Amniotic stem cell (primary cell): ENCODE results near the gene BAHCC1.
A peak's percentile ranks its signal among the peaks of the same experiment; 100 is the strongest.

Source experiments
- DNase-seq: peaks from one replicate; lab custom pipeline; 2025; lab: John Stamatoyannopoulos, UW

BAHCC1 gene

DNA sequence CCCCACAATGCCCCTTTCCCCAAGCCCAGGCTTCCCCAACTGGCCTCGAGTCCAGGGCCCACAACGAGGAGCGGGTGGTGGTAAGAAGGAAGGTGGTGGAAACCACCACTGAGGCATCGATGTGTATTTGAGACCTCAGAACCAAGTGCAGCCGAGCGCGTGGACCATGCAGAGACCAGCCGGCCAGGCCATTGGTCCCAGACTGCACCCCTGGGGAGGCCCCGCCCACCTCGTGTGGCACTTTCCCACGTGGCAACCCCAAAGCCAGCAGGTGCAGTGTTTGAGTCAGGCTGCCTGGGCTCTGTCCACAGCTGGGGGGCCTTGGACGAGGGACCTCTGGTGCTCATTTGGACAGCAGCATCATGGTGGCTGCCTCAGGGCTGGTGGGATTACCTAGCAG lies 28.1 kb upstream of the BAHCC1 start:
- no peak for DNase-seq

DNA sequence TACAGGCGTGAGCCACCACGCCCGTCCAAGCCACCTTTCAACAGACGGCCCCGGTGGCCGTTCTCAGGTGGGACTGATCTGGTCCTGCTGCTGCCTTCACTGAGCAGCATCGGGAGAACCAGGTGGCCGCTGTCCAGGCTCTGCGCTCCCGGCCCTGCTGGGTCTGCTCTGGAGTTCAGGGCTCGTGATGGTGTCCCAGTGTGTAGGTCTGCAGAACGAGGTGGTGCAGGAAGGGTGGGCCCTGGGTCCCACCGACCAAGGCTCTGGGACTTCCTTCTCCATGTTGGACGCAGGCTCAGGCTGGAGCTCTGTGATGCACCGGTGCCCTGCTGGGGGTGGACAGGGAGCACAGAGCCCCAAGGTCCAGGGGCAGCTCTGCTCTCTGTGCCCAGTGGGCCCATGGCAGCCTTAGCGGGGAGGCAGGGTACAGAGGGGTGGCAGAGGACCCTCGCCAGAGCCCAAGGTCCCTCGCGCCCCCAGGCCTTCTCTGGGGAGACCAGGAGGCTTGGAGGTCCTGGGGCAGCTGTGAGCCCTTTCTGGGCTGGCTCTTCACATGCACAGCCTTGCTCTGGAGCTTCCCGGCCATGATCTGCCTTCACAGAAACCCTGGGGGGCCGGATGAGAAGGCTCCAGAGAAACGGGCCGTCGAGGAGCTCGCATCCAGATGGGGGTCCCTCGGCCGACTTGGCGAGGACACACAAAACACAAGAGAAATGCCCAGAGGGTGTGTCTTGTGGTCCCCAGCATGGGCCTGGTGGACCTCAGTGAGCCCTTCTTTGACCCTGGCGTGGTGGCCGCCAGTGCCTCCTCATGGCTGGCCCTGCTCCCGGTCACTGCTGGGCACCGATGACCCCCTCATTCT lies 26.9 kb upstream of the BAHCC1 start:
- no peak for DNase-seq

DNA sequence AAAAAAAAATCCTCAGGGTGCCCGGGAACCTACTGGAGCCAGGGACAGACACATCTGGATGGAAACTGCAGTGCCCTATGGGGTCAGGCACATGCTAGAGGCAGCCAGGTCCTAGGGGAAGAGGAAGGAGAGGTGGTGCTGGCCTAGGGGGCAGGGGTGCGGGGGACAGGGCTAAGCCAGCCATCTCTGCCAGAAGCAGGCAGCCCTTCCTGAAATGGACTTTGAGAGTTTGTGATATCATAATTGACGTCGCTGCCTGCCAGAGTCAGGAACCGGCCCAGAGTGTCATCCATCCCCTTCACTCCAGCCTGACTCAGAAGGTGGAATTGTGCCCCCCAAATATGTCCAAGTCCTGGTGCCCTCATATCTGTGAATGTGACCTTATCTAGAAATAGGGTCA lies 25.0 kb upstream of the BAHCC1 start:
- DNase-seq: no peak

DNA sequence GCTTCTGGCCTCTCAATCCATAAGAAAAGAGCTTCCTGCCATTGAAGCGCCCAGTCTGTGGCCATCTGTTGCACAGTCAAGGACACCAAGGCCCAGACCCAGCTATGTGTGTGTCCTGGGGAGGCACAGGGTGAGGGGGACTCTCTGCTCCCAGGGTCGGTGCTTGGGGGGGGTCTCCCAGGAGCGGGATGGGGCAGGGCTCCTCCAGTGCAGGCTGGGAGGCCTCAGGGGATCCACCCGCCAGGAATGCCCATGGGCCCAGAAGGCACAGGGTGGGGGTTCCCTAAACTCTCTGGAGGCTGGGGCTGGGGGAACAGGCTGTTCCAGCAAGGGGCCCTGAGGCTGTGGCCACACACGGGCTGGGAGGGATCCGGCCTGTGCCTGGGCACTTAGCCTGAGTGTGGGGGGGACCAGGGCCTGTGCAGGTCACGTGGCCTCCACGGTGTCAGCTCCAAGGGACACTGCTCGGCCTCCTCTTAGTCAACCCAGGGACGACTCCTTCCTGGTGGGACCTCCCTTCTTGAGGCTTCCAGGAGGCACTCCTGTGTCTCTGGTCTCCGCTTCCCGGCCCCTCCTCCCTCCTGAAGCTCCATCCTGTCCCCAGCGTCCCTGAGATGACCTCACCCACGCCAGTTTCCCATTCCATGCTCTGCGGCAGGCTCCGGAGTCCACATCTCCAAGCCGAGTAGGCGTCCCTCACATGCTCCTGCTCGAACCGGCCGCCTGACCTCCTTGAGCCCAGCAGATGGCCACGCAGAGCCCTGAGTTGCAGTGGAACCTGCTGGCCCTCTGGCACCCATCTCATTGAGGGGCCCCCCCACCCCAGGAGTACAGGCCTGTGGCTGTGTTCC lies 23.1 kb upstream of the BAHCC1 start:
- DNase-seq: peak; percentile 24

DNA sequence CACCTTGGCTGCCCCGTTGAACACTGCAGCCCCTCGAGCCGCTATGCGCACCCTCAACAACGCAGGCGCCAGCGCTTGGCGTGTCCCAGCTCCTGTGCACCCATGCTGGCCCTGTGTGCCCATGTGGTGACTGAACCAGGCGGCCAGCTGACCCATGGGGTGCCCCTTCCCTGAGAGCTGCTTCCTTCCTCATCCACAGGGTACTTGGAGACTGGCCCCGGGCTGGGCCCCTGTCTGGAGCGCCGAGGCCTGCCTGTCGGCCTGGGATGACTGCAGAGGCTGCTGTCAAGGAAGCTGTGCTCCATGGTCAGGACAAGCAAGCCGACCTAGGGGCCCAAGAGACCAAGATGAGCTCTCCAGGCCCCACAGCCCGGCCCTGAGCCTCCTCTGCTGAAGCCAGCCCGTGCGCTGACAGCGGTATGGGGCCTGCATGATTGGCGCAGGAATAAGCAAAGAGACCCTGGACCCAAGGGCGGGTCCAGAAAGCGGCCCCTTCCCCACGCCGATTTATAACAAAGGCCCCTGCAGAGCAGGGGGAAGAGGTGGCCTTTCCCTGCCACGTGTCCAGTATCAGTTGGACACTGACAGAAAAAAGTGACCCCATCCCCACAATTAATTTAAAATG lies 21.6 kb upstream of the BAHCC1 start:
- no peak for DNase-seq

DNA sequence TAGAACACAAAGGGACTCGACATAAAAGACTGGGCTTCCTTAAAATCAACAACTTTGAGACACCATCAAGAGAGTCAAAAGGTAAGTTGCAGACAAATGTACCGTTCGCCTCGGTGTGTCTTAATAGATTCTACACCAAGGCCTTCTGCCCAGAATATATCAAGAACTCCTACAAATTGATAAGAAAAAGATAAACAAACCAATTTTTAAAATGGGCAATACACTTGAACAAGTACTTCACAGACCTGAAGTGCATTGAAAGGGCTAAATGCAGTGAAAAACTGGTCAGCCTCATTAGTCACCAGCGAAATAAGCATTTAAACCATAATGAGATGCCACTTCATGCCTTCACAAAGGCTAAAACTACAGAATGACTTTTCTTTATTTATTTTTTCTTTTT lies 20.4 kb upstream of the BAHCC1 start:
- no peak for DNase-seq

DNA sequence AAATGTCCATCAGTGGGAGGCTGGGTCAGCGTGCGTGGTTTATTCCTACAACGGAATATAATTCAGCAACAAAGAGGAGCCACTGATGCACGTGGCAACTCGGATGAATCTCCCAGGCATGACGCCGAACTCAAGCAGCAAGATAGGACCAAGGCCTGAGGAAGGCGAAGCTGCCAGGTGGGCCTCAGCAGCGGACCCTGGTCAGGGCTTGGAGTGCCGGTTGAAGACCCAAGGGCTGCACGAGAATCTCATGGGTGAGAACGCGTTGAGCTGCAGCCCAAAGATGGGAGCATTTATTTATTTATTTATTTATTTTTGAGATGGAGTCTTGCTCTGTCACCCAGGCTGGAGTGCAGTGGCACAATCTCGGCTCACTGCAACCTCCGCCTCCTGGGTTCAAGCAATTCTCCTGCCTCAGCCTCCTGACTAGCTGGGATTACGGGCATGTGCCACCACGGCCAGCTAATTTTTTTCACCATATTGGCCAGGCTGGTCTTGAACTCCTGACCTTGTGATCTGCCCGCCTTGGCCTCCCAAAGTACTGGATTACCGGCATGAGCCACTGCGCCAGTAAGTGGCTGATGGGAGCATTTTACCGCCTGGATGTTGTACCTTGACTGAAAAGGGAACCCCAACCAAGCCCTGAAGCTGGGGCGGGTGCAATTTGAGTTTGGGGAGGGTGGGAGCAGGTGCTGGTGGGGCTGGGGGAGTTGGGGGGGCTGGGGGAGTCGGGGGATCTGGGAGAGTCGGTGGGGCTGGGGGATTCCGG lies 18.1 kb upstream of the BAHCC1 start:
- no peak for DNase-seq

DNA sequence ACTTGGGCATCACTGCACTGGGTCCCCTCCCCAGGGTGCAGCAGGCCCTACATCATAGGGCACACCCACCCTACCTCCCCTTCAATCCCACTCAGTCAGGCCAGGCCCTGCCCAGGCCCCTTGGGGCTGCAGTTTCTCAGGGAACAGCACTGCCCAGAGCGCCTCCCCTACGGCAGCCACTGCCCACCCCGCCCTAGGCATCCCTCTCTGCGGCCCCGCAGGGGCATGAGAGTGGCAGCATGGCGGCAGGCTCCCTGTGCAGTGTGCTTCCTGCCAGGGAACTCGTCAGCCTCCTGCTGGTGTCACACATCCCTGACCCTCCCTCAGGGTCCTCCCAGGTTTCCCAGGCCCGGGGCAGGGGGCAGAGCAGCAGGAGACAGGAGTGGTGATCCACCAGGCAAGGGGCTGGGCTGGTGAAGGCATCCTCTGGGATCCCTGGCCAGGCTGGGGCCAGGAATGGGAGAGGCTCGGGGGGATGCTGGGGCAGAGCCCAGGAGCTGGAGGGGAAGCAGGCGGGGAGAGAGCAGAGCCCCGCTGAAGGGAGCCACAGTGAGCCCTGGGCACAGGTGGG lies 16.2 kb upstream of the BAHCC1 start:
- no peak for DNase-seq

DNA sequence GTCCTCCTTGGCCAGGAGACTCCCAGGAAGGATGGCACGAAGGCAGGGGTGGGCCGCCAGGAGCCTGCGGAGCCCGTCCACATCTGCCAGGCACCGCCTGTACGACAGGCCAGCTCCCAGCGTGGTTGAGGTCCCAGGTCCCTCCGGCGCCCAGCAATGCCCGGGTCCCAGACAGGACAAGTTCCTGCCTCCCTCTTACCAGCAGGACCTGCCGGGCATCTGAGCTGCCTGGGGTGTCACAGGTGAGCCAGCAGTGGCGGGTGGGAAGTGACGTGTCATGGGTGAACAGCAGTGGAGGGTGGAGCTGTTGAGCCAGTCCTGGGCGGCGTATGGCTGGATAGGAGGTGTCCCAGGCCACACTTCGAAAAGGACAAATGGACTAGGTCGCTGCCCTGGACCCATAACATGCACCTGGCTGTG lies 15.7 kb upstream of the BAHCC1 start:
- DNase-seq: no peak

DNA sequence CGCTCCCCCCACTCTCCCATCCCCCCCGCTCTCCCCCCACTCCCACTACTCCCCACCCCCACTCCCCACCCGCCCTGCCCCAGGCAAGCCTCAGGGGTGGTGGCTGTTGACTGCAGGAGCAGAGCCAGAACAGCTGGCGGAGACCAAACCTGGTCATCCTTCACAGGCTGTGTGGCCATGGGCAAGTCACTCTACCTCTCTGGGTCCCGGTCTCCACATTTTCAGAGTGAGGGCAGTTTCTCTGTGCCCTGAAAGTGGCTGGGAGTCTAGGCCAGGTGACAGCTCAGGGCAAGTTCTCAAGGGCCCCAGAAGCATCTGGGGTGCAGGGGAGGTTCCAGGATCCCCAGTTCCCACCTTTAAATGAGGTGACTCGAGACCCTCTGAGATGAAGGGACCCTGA lies 15.1 kb upstream of the BAHCC1 start:
- no peak for DNase-seq

DNA sequence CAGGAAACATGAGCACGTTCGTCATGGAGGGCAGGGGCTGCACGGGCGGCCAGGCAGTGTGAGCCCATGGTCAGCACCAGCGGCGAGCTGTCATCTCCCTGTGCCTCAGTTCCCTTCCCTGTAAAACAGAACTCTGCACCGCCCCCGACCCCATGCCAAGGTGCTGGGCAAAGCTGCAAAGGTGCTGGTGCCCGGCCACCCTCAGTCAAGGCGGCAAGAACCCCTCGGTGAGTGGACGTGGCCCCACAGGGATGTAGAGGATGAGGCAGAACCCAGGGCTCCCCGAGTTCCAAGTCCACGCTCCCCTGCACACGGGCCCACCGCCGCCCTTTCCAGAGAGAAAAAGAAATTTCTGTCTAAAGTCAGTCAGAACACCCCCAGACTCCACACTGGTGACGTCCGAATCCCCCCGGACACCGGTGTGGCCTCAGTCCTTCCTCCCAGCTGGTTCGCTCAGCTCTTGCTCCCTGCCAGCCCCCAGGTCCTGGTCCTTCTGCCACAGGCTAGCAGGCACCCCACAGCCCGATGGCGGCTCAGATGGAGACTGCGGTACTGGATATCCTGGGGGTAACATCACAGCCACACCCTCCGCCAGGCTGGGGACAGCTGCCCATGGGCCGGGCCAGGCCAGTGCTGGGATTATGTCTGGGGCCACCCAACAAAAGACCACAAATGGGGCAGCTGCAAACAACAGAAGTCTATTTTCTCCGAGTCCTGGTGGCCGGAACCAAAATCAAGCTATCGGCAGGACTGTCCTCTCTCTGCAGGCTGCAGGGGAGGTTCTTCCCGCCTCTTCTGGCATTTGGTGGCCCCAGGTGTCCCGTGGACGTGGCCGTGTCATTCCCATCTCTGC lies 14.4 kb upstream of the BAHCC1 start:
- DNase-seq: no peak

DNA sequence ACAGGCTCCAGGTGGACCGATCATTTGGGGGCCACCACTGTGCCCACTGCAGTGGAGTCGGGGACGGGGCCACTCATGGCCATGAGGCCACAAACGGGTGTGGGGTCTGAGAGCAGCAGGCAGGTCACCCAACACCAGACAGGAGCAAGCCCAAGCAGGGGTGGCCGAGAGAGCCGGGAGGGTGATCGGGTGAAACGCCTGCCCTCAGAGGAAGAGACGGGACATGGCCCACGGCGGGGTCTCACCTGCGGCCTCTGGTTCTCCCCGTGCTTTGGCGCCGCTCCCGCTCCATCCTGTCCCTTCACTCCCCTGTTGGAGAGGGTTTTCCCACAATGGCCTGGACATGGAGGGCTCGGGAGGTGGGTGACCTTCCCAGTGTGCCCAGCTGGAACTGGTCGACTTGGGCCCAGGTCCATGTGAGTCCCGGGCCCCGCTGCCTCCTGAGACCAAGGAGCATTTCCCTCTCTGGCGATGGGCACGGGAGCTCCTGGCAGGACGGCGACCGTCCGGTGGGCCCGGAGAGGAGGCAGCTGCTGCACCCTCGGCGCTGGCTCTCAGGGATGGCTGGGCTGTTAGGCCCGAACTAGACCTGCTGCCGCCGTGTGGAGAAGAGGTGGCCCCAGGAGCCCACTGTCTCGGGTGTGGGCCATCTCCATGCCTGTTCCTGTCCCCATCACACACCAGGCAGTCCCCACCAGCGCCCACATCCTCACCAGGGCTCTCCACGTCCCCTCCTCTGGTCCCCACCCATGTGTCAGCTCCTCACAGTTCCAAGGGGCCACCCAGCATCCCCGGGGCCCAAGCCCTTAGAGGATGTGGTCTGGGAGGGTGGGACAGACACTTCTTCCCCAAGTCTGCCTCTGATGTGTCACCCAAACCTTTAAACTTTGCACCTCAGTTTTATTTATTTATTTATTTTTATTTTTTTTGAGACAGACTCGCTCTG lies 13.4 kb upstream of the BAHCC1 start:
- DNase-seq: no peak

DNA sequence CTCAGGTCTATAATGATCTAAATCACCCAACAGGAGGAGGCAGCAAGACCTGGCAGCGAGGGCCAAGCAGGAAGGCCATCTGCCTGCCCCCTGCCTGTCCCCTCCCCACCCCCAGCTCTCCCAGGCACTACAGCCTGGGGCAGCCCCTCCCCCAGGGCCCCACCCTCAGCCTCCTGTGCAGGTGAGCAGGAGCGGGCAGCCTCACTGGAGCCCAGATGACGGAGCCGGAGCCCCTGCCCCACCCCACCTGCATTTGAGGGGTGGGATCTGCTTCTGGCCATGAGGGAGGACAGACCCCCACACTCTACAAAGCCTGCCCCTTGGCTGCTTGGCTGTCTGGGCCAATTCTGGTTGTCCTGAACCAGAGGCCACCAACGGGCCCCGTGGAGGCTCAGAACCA lies 12.4 kb upstream of the BAHCC1 start:
- no peak for DNase-seq

DNA sequence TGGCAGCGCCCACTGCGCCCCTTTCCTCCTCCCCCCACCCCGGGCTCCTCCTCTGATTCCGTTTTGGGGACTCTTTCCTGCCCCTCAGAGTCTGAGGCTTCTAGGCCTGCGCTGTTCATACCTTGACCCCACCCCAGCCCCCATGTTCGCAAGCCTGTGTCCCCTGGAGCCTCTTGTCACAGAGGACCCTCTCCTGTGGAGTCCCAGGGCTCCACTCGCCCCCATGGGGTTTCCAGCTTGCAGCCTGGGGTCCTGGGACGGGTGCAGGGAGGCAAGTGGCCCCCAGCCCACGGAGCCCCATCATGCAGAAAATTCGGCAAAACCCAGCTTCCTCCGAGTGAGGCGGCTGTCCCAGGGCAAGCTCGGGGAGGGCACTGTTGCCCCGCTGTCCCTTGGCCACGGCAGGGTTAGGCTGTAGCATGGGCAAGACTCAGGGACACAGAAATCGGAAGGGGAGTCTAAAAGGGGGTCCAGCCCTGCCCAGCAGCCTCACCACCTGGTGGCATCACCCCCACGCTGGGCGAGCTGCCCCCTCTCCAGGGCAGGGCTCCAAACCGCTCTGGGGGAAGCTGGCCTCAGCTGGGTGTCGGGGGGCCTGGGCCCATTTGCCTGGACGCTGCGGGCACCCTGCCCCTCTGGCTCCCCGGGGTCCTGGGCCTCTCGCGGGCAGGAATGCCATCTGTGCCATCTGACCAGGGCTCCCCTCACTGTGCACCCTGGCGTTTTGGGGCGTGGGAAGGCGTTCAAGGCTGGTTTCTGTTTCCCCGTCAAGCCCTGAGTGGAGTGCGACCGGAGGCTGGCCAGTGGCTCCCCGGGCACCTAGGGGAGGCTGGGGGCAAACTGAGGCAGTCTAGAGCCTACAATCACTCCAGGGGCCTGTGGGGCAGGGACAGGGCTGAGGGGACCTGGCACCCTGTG lies 11.5 kb upstream of the BAHCC1 start:
- no peak for DNase-seq

DNA sequence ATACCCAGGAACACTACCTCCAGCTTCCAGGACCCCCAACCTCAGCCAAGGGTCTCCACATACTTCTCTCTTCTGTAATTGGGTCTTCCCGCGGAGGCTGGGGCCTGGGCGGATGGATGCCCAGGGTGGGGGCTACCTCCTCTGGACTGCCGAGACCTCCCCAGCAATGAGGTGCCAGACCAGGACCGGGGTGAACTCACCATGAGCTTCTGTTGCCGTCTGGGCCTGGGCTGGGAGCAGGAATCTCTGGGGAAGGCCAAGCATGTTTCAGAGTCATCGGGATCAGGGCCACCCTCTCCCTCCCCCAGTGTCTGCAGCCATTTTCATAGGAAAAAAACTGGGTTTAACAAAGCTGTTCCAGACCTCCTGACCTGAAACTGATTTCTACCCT lies 10.3 kb upstream of the BAHCC1 start:
- no peak for DNase-seq

DNA sequence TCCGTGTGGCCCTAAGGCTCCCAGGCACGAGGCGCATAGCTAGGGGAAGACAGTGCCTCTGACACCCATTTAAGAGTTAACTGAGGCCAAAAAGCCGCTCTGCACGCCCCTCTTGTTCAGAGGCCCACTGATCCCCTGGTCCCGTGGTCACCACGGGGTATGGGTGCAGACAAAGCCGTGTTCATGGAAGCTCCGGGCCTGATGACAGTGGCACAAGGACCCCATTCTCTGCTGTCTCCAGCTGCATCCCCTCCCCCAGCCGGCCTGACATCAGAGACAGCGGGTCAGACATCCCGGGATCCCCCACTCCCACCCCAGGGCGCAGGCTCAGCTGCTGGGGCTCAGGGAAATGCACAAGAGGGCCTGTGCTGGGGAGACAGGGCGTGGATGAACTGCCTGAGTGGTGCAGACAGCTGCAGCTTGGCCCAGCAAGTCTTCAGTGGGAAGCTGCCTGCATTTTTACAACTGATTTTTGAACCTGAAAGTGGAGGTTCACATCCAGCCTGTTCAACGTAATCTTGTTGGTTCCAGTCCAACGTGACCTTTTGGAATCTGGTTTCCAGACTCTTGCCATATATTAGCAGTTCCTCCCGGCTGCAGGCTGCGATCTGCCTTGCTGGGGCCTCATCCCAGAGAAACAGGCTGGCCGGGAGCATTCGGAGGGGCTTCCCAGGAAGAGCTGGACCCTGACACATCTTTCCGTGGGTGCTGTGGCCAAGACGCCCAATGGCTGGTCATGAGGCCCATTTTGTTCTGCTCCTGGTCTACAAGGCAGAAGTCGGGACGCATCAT lies 9.7 kb upstream of the BAHCC1 start:
- DNase-seq: no peak

DNA sequence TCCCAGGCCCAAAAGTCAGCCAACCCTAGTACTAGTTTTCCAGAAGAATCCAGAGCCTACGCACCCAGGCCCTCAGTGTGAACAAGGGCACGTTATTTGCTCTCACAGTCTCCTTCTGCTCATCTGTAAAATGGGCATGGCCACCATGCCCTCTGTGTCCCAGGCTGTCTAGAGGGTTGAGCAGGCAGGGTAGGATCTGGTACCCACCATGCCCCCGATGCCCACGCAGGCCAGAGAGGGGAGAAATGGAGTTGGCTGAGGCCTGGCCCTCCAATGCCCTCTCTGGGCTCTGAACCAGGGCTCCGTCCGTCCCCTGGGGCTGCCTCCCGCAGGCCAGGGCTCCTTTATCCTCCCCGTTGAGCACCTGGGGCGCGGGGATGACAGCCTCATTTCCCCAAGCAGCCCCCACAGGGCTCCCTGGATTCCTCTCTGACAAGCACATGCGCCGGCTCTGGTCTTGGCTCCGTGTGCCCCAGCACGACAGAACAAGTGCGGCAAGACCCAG lies 9.1 kb upstream of the BAHCC1 start:
- DNase-seq: no peak
